MV-4-11 (cell line): Measurements from ENCODE around the gene TSPY2.
"Not testable (repeated sequence)": the region's sequence is repeated elsewhere in the genome, so short reads cannot be mapped to it uniquely, and the experiment has no call there.

ENCODE experiments used
- DNase-seq: peaks from one replicate; lab custom pipeline; 2025; lab: John Stamatoyannopoulos, UW

TSPY2 gene, protein sequence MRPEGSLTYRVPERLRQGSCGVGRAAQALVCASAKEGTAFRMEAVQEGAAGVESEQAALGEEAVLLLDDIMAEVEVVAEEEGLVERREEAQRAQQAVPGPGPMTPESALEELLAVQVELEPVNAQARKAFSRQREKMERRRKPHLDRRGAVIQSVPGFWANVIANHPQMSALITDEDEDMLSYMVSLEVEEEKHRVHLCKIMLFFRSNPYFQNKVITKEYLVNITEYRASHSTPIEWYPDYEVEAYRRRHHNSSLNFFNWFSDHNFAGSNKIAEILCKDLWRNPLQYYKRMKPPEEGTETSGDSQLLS

DNA sequence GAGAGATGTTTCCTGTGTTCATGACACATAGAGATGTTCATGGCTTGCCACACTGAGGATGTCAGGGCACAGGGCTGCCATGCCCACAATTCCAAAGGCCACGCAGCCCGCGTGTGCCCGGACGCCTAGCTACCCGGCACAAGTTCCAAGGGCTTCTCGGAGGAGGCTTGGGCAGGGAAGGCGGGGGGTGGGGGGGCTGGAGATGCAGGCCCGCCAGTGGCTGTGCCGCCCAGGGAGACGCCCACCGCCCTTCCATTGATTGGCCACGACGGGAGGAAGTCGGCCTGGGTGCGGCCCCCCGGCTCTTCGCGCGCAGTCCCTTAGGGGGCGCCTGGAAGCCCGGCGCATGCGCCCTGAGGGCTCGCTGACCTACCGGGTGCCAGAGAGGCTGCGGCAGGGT is at the start of gene TSPY2:
Gene TSPY2 (plus strand): TSS at position 301 of the 400 bp plus-strand sequence. CDS start 46 bp downstream, at position 347.
- DNase-seq, result not testable (repeated sequence)

DNA sequence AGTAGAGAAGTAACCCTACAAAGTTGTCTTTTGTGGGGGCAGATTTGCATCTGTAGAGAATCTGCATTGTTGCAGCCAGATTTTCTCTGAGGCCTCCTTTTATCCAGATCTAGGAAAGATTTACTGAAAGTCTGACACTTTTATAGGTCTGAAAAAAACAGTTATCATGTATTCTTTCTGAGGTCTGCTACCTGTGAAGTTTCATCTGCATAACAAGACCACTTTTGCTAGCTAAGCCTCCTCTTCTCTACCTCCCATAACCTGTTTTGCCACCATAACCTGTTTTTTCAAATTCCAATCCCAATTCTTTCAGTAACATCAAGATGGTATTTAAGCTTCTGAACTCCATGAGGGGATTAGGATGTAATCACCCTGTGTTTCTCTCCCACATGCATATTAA is 36.5 kb upstream of the TSPY2 start:
- not testable (repeated sequence) for DNase-seq

DNA sequence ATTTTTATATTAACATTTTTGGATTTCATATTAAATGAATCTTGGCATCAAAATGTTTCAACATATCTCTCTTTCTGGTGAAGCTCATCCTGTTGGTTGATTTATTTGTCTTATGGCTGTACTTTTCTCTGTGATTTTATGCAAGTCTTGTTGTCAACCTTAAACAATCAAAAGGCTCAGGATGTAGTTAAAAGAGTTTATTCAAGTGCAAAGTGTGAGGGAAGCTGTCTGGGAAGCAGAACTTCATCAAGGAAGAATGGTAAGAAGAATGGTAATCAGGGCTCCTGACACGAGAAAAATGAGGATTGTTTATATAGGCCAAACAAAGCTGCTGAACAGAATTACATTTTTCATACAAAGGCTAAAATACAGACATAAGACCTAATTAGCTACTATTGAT is 29.0 kb upstream of the TSPY2 start:
- DNase-seq, result not testable (repeated sequence)

DNA sequence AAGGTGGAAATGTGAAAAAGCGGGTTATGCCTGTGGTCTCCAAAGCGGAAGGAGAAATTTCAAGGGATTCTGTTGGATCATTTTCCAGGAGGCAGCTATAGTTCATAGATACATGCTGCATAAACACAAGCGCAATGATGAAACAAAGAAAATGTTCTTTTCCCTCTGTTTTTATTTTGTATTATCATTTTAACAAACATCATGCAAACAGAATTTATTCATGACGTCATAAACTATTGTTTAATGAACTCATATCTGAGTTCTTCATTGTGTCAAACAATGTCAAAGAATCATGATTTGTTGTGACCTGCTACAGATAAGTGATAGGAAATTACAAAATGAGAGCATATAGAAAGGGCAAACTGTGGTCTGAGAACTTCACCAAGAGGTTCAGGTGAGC is 23.8 kb downstream of the TSPY2 start:
- DNase-seq, result not testable (repeated sequence)
